Neural progenitor cell (in vitro differentiated cells): ENCODE results near the gene FERMT3.
"Not testable (repeated sequence)": the region's sequence is repeated elsewhere in the genome, so short reads cannot be mapped to it uniquely, and the experiment has no call there.

ENCODE experiments used
- EZH2 ChIP-seq: fragments of 200-600 bp; sonication (generic); IDR thresholded peaks from 2 replicates; pipeline ENCODE4 v1.6.1; 2017; ENCODE audit warnings: antibody characterized with exemption, mild to moderate bottlenecking, moderate library complexity
- TF ChIP-seq, protein P1 (sequence below): fragments of 200-600 bp; sonication (generic); IDR thresholded peaks from 2 replicates; pipeline ENCODE4 v1.5.1; 2017; ENCODE audit warnings: antibody characterized with exemption, mild to moderate bottlenecking

DNA sequence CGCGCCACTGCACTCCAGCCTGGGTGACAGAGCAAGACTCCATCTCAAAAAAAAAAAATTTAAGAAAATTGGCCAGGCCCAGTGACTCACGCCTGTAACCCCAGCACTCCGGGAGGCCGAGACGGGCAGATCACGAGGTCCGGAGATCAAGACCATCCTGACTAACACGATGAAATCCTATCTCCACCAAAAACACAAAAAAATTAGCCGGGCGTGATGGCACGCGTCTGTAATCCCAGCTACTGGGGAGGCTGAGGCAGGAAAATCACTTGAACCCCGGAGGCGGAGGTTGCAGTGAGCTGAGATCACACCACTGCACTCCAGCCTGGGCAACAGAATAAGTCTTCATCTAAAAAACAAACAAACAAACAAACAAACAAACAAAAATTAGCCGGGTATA lies 43.8 kb upstream of the FERMT3 start:
- TF ChIP-seq, protein P1, sequence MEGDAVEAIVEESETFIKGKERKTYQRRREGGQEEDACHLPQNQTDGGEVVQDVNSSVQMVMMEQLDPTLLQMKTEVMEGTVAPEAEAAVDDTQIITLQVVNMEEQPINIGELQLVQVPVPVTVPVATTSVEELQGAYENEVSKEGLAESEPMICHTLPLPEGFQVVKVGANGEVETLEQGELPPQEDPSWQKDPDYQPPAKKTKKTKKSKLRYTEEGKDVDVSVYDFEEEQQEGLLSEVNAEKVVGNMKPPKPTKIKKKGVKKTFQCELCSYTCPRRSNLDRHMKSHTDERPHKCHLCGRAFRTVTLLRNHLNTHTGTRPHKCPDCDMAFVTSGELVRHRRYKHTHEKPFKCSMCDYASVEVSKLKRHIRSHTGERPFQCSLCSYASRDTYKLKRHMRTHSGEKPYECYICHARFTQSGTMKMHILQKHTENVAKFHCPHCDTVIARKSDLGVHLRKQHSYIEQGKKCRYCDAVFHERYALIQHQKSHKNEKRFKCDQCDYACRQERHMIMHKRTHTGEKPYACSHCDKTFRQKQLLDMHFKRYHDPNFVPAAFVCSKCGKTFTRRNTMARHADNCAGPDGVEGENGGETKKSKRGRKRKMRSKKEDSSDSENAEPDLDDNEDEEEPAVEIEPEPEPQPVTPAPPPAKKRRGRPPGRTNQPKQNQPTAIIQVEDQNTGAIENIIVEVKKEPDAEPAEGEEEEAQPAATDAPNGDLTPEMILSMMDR = not testable (repeated sequence)
- TF ChIP-seq EZH2 = not testable (repeated sequence)
